Thyroid gland (tissue), 4 donors: Measurements from ENCODE around the gene CDK15. TPM values are rescaled to one million over a fixed set of nuclear protein-coding genes. Genes with fewer than 3 reads are reported as not detected.

ENCODE experiments used
- DNase-seq, 2 donors: peaks; one replicate each; pipeline ENCODE4 v3.0.0-alpha.2; 2019
- H3K27ac ChIP-seq, 3 donors: fragments of 200-600 bp; sonication (generic); 1 replicate in 2 of 3; 2 replicates in 1 of 3; pipeline ENCODE4 v1.5.1; 2016 to 2019; ENCODE audit warnings: mild to moderate bottlenecking in 1 of 3, moderate library complexity in 1 of 3
- H3K27me3 ChIP-seq: fragments of 200-600 bp; sonication (generic); one replicate; pipeline ENCODE4 v1.5.1; 2019
- H3K36me3 ChIP-seq, 2 donors: fragments of 200-600 bp; sonication (generic); one replicate each; pipeline ENCODE4 v1.5.1; 2016 to 2019
- H3K4me1 ChIP-seq, 2 donors: fragments of 200-600 bp; sonication (generic); one replicate each; pipeline ENCODE4 v1.5.1; 2017 to 2019
- H3K4me3 ChIP-seq, 3 donors: fragments of 200-600 bp; sonication (generic); replicated peaks in 1 of 3; 1 replicate in 2 of 3; 2 replicates in 1 of 3; pipeline ENCODE4 v1.5.1; 2016; ENCODE audit warnings: mild to moderate bottlenecking in 1 of 3
- H3K9me3 ChIP-seq: fragments of 200-600 bp; sonication (generic); one replicate; pipeline ENCODE4 v1.5.1; 2017
- POLR2A ChIP-seq, 2 donors: fragments of 450-650 bp; IDR thresholded peaks; one replicate each; pipeline ENCODE4 v1.6.1; 2017; ENCODE audit warnings: antibody characterized with exemption in 2 of 2, mild to moderate bottlenecking in 2 of 2, moderate library complexity in 1 of 2
- WGBS, 2 donors: methylation state at CpG; one replicate each; pipeline ENCODE4 v1.1.5; 2017; 5-methylcytosine and 5-hydroxymethylcytosine counted together
- intact Hi-C: fragments of 100-400 bp; cut with DNase I; formaldehyde crosslinking; loops from one replicate; pipeline ENCODE4 v1.15.1; 2023
- total RNA-seq, 4 donors: library from RNA; depleted of rRNA; stranded (reverse); fragments of >200 nt; gene quantifications; one replicate each; pipeline ENCODE4 v1.2.3, GENCODE V29; 2016
- TF ChIP-seq, protein P1 (sequence below), 6 experiments: fragments of 200-600 bp in 3 of 6; fragments of 450-650 bp in 3 of 6; sonication (generic) in 3 of 6; IDR thresholded peaks; one replicate each; pipeline ENCODE4 v1.5.1; 2016 to 2019; ENCODE audit warnings: antibody characterized with exemption in 6 of 6, mild to moderate bottlenecking in 2 of 6, inconsistent platforms in 1 of 6, moderate library complexity in 1 of 6

Gene CDK15
- total RNA-seq, 4 donors from 2014 or later = 1.2 TPM; not detected in 3

DNA sequence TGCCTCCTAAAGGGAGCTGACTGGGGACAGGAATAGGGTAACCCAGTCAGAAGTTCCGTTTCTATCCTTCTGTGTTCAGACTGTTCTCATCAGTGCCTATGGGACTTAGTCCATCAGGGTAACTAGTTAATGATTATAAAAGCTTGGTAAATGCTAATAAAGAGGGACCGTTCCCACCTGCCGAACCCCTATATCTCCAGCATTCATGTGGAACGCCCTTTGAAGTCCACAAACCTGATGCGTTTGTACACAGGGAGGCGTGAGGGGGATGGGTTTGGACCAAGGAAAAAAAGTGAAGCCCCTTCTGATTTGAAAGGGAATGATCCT, 112.9 kb downstream of the CDK15 start:
- 88 to 90% methylated on average over 6 of the region's 6 CpGs for WGBS, 2 donors
- Histone ChIP-seq H3K36me3 (no peaks in the 10 kb centered on the region), H3K27me3 (no peaks in the 10 kb centered on the region), H3K4me3 (no peak overlapping the region), H3K9me3 (no peaks in the 10 kb centered on the region), H3K4me1 (no peaks in the 10 kb centered on the region), H3K27ac (no peak overlapping the region)
- TF ChIP-seq, protein P1, sequence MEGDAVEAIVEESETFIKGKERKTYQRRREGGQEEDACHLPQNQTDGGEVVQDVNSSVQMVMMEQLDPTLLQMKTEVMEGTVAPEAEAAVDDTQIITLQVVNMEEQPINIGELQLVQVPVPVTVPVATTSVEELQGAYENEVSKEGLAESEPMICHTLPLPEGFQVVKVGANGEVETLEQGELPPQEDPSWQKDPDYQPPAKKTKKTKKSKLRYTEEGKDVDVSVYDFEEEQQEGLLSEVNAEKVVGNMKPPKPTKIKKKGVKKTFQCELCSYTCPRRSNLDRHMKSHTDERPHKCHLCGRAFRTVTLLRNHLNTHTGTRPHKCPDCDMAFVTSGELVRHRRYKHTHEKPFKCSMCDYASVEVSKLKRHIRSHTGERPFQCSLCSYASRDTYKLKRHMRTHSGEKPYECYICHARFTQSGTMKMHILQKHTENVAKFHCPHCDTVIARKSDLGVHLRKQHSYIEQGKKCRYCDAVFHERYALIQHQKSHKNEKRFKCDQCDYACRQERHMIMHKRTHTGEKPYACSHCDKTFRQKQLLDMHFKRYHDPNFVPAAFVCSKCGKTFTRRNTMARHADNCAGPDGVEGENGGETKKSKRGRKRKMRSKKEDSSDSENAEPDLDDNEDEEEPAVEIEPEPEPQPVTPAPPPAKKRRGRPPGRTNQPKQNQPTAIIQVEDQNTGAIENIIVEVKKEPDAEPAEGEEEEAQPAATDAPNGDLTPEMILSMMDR (IDR thresholded peaks at IDR 0.05) = no peak
- no peak for TF ChIP-seq POLR2A (IDR thresholded peaks at IDR 0.05)
- DNase-seq = no peak
- intact Hi-C loops = no loop called here

DNA sequence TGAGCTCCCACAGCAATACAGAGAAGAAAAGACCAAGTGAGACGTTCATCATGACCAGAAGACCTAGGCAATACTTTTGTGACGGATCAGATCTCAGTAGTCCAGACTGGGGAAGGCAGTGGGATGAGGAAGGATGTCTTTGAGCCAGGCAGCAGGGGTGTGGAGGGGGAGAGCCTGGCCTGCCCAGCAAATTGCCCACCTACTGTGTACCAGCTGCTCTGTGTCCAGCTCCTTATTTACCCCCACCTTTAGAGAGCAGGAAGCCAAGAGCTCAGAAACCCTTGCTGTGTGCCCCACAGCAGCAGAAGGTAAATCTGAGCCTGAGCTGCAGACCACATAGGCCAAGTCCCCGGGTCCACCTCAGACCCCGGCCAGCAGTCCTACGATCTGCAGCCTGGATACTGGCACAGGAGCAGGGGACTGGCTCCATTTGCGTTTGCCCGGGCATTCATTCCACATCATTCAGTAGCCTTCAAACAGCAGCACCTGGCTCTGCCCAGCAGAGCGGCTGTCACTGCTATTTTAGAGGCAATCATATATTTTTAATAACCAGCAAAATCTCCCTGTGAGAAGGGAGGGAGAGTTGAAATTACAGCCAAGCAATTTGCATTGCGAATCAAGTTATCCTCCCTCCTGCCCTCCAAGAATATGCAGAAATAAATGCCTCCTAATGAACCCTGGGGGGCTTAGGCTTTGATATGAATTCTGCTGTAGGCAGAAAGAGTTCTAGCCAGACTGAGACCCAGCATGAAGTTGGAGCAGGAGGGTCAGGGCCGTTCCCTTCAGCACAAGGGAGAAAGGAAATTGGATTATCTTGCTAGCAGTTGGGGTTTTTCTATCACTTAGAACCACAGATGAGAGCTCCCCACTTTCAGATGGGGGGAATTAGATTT, 117.3 kb downstream of the CDK15 start:
- Histone ChIP-seq H3K36me3 (no peaks in the 10 kb centered on the region), H3K27me3 (no peaks in the 10 kb centered on the region), H3K4me1 (no peaks in the 10 kb centered on the region), H3K4me3 (no peak overlapping the region), H3K27ac (no peak overlapping the region), H3K9me3 (no peaks in the 10 kb centered on the region)
- no peak for DNase-seq
- no peak for TF ChIP-seq POLR2A (IDR thresholded peaks at IDR 0.05)
- TF ChIP-seq, protein P1 (IDR thresholded peaks at IDR 0.05) = no peak
- 74 to 88% methylated on average over 10 of the region's 10 CpGs for WGBS, 2 donors
- intact Hi-C loops = no loop called here

DNA sequence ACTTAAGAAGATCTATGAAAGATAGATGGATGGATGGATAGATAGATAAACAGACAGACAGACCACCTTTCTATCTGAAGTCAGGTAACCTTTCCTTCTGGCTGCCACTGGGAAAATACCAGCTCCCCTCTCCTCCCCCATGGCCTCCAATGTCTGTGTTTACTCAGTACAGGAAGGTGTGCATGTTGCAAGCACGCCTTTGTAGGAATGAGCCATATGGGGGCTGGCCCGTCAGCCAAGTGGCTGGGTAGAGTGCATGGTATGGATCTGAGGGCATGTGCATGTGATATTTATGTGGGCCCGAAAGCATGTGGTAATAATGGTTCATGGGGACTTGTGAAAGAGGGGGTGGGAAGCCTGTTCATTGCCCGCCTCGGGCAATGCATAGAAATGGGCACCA, 118.1 kb downstream of the CDK15 start:
- intact Hi-C loops = no loop called here
- no peak for TF ChIP-seq POLR2A (IDR thresholded peaks at IDR 0.05)
- TF ChIP-seq, protein P1 (IDR thresholded peaks at IDR 0.05) = no peak
- H3K4me1 ChIP-seq = no peaks in the 10 kb centered on the region
- no peaks in the 10 kb centered on the region for H3K27me3 ChIP-seq
- DNase-seq = no peak
- no peaks in the 10 kb centered on the region for H3K9me3 ChIP-seq
- H3K27ac ChIP-seq = no peak overlapping the region
- H3K36me3 ChIP-seq = no peaks in the 10 kb centered on the region
- 91 to 95% methylated on average over 5 of the region's 5 CpGs for WGBS, 2 donors
- H3K4me3 ChIP-seq = no peak overlapping the region

DNA sequence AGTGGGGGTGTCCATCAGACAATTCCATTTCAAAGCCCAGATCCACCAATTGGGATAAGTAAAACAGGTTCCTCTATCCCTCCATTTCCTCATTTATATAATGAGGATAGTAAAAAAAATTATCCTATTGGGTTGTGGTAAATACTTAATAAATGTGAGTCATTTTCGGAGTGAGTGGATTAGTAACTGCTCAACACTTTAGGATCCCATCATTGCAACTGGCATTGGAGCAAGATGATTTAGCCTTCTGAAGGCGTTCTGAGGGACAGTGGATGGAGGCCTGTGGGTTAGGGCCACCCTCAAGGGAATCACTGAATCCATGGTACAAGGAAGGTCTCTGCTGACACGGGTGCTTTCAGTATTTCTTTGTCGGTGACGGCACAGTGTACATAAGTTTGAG, 118.7 kb downstream of the CDK15 start:
- no peaks in the 10 kb centered on the region for H3K27me3 ChIP-seq
- no peak for DNase-seq
- 90 to 91% methylated on average over 5 of the region's 5 CpGs for WGBS, 2 donors
- H3K27ac ChIP-seq = no peak overlapping the region
- no peaks in the 10 kb centered on the region for H3K4me1 ChIP-seq
- no peak for TF ChIP-seq POLR2A (IDR thresholded peaks at IDR 0.05)
- TF ChIP-seq, protein P1 (IDR thresholded peaks at IDR 0.05) = no peak
- H3K4me3 ChIP-seq = no peak overlapping the region
- H3K36me3 ChIP-seq = no peaks in the 10 kb centered on the region
- H3K9me3 ChIP-seq = no peaks in the 10 kb centered on the region
- intact Hi-C loops = no loop called here

DNA sequence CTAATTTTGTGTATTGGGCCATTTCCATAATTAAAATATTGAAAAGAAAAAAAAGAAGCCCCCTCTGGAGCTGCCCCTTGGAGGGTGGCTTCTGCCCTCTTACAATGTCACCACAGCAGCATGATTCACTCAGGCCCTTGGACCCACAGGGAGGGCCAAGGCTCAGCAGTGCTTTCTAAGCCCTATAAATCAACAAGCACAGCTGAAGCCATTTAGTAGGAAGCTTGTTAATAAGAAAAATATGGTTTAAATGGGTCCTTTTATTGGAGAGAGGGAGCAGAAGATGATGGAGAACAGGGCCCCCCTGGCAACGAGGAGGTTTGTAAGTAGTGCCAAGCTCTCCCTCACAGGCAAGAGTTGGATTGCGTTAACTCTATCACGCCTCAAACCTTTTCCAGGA, 119.7 kb downstream of the CDK15 start:
- TF ChIP-seq, protein P1 (IDR thresholded peaks at IDR 0.05) = no peak
- no peak for TF ChIP-seq POLR2A (IDR thresholded peaks at IDR 0.05)
- DNase-seq = no peak
- H3K9me3 ChIP-seq = no peaks in the 10 kb centered on the region
- whole genome bisulfite sequencing, 2 donors = 76 to 82% methylated on average over 3 of the region's 3 CpGs
- no peaks in the 10 kb centered on the region for H3K36me3 ChIP-seq
- no peak overlapping the region for H3K4me3 ChIP-seq
- H3K27me3 ChIP-seq = no peaks in the 10 kb centered on the region
- no peak overlapping the region for H3K27ac ChIP-seq
- H3K4me1 ChIP-seq = no peaks in the 10 kb centered on the region
- intact Hi-C loops = no loop called here
